H1 (cell line): Measurements from ENCODE around the gene YARS1. TPM values are rescaled to one million over a fixed set of nuclear protein-coding genes. Genes with fewer than 3 reads are reported as not detected.

Experiments
- RBBP5 ChIP-seq: IDR thresholded peaks from 2 replicates; pipeline ENCODE4 v1.7.1; 2012; ENCODE audit warnings: low read depth, mild to moderate bottlenecking, inconsistent platforms, low read length, moderate library complexity, borderline replicate concordance
- TAF7 ChIP-seq: optimal IDR thresholded peaks from 2 replicates; pipeline ENCODE3; 2011; ENCODE audit warnings: low read depth, mild to moderate bottlenecking, inconsistent platforms, low read length, moderate library complexity, borderline replicate concordance
- polyA plus RNA-seq, 7 experiments: library from polyadenylated mRNA; depleted of rRNA in 3 of 7; stranded (reverse) in 5 of 7; unstranded in 2 of 7; fragments of >200 nt in 5 of 7; fragments of 200-250 nt in 2 of 7; gene quantifications; 1 replicate in 5 of 7; 2 replicates in 1 of 7; 4 replicates in 1 of 7; pipeline versions ENCODE4 v1.2.1 to v1.2.3, GENCODE V29; 2011 to 2013; ENCODE audit warnings: missing spikeins in 2 of 7, mixed read lengths in 2 of 7
- total RNA-seq: library from RNA; stranded (reverse); fragmentation: NEBNext Ultra II Directional; extraction: Animal tissue kit (Norgen Biotek cat#: 25700); gene quantifications from 2 replicates; pipeline ENCODE4 v1.2.1, GENCODE V29; 2021

Gene YARS1
- total and polyA plus RNA-seq, 2 of the 8 experiments (the other 6 are each of a cell fraction or from before 2014, with no cell fraction given), result 47.1 to 226 TPM

GRCh38 chr1:32743380-32744070 is 73.6 kb downstream of the YARS1 start (continued):
- TF ChIP-seq TAF7 (no peak), RBBP5 (no peak)
